ENCODE results near the gene TPH2. TPM values are rescaled to one million over a fixed set of nuclear protein-coding genes. Genes with fewer than 3 reads are reported as not detected.

The TPH2 gene
- total RNA-seq, 6 experiments from 2014 or later: 0.13 TPM; not detected in 5

DNA sequence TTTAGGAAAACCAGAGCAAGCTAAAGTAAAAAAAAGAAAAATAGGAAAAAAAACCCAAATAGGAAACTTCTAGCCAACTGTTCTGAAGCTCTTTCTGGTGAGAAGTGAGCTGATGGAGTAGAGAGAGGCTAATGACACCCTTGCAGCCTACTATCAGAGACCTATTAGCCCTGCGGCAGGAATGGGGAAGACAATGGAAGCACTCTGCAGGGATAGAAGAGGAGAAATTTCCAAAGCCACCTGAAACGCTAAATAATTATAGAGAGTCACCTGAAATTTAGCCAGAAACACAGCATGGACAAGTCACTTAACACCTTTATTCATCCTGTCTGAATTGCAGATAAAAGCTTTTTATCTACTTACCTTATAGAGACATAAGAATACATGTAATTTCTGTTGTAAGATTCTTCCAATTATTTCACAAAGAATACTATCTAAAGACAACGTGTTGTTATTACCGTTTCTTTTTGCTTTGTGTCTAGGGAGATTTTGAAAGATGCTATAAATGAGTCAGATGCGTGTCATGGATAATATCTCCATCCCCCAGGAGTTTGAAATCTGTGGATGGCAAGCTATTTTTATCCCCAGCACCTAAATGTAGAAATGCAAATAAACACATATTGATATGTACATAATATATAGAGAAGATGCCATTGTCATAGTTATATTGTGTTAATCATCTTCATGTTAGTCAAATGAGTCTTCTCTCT lies 138.6 kb downstream of the TPH2 start:
- Histone ChIP-seq H3K27ac (no peak overlapping the region), H3K4me1 (no peaks in the 10 kb centered on the region), H3K36me3 (no peaks in the 10 kb centered on the region), H3K4me3 (no peak overlapping the region), H3K27me3 (no peaks in the 10 kb centered on the region), H3K9me3 (no peaks in the 10 kb centered on the region)
- intact Hi-C loops (cut with DNase I): no loop called here
- 69% methylated on average over 5 of the region's 5 CpGs for WGBS (ENCODE audit: insufficient coverage, low coverage, low lambda C conversion rate, missing lambda C conversion rate)
- no peak for ATAC-seq
- DNase-seq: no peak
- TF ChIP-seq POLR2A (IDR thresholded peaks at IDR 0.05): no peak
- TF ChIP-seq, protein P1, sequence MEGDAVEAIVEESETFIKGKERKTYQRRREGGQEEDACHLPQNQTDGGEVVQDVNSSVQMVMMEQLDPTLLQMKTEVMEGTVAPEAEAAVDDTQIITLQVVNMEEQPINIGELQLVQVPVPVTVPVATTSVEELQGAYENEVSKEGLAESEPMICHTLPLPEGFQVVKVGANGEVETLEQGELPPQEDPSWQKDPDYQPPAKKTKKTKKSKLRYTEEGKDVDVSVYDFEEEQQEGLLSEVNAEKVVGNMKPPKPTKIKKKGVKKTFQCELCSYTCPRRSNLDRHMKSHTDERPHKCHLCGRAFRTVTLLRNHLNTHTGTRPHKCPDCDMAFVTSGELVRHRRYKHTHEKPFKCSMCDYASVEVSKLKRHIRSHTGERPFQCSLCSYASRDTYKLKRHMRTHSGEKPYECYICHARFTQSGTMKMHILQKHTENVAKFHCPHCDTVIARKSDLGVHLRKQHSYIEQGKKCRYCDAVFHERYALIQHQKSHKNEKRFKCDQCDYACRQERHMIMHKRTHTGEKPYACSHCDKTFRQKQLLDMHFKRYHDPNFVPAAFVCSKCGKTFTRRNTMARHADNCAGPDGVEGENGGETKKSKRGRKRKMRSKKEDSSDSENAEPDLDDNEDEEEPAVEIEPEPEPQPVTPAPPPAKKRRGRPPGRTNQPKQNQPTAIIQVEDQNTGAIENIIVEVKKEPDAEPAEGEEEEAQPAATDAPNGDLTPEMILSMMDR (IDR thresholded peaks at IDR 0.05): no peak

- TF ChIP-seq, protein P1 (IDR thresholded peaks at IDR 0.05): no peak
- no peak for TF ChIP-seq POLR2A (IDR thresholded peaks at IDR 0.05)
- Histone ChIP-seq H3K9me3 (no peaks in the 10 kb centered on the region), H3K4me1 (no peaks in the 10 kb centered on the region), H3K36me3 (no peaks in the 10 kb centered on the region), H3K27ac (no peak overlapping the region), H3K4me3 (no peak overlapping the region), H3K27me3 (no peaks in the 10 kb centered on the region)
- intact Hi-C loops (cut with DNase I): no loop called here
- DNase-seq (no peak), ATAC-seq (no peak)
- 42% methylated on average over 2 of the region's 2 CpGs for WGBS (ENCODE audit: insufficient coverage, low coverage, low lambda C conversion rate, missing lambda C conversion rate)
Observed at GRCh38 chr12:72081777-72082176, 143.1 kb downstream of the TPH2 start.

Other genes starting within 250 kb of the TPH2 start
- gene RAB21, start 184.0 kb upstream of the TPH2 start, total RNA-seq: 10 to 100 TPM; 23.0 to 45.2 (median 31.3) TPM
- 10 to 100 TPM; 15.6 to 36.5 (median 25.5) TPM for gene TBC1D15, start 99.1 kb upstream of the TPH2 start, total RNA-seq